ENCODE measurements around the gene CDX1.

The CDX1 gene

GRCh38 chr5:150131978-150132694 lies 34.4 kb upstream of the CDX1 start:
- no peak for DNase-seq (ENCODE audit: low spot score)

GRCh38 chr5:150132740-150133139 lies 33.8 kb upstream of the CDX1 start:
- DNase-seq (ENCODE audit: low spot score): no peak

- DNase-seq (ENCODE audit: low spot score): no peak
Observed at GRCh38 chr5:150133581-150134197, 32.9 kb upstream of the CDX1 start.

GRCh38 chr5:150134198-150134588 lies 32.4 kb upstream of the CDX1 start:
- DNase-seq (ENCODE audit: low spot score): no peak

- DNase-seq (ENCODE audit: low spot score): no peak
Observed at GRCh38 chr5:150135557-150136304, 30.8 kb upstream of the CDX1 start.

GRCh38 chr5:150136305-150137167 lies 30.0 kb upstream of the CDX1 start:
- no peak for DNase-seq (ENCODE audit: low spot score)

GRCh38 chr5:150137168-150137957 lies 29.2 kb upstream of the CDX1 start:
- peak; percentile 72 for DNase-seq (ENCODE audit: low spot score)

- no peak for DNase-seq (ENCODE audit: low spot score)
Observed at GRCh38 chr5:150137997-150138396, 28.6 kb upstream of the CDX1 start.

- DNase-seq (ENCODE audit: low spot score): peak; percentile 41
Observed at GRCh38 chr5:150138551-150139265, 27.9 kb upstream of the CDX1 start.

GRCh38 chr5:150139334-150139733 lies 27.2 kb upstream of the CDX1 start:
- DNase-seq (ENCODE audit: low spot score): no peak

- DNase-seq (ENCODE audit: low spot score): no peak
Observed at GRCh38 chr5:150140830-150141229, 25.7 kb upstream of the CDX1 start.

- DNase-seq (ENCODE audit: low spot score): no peak
Observed at GRCh38 chr5:150141544-150142184, 24.9 kb upstream of the CDX1 start.

GRCh38 chr5:150142185-150142958 lies 24.2 kb upstream of the CDX1 start:
- no peak for DNase-seq (ENCODE audit: low spot score)

GRCh38 chr5:150142959-150143349 lies 23.6 kb upstream of the CDX1 start:
- no peak for DNase-seq (ENCODE audit: low spot score)

- DNase-seq (ENCODE audit: low spot score): no peak
Observed at GRCh38 chr5:150143350-150144245, 23.0 kb upstream of the CDX1 start.

GRCh38 chr5:150144246-150144801 lies 22.3 kb upstream of the CDX1 start:
- no peak for DNase-seq (ENCODE audit: low spot score)

- DNase-seq (ENCODE audit: low spot score): no peak
Observed at GRCh38 chr5:150144879-150145278, 21.7 kb upstream of the CDX1 start.

GRCh38 chr5:150146235-150146634 lies 20.3 kb upstream of the CDX1 start:
- no peak for DNase-seq (ENCODE audit: low spot score)

Data from HuH-7.5 (cell line).